MCF 10A (cell line): ENCODE data around the gene ANKK1. TPM values are rescaled to one million over a fixed set of nuclear protein-coding genes. Genes with fewer than 3 reads are reported as not detected.

Experiments used
- BruUV-seq: library from RNA; stranded (reverse); fragments of 400-500 nt; replicated peaks from 2 replicates; lab custom pipeline; 2021; lab: Mats Ljungman, UMichigan
- CTCF ChIA-PET: fragments of 300-600 bp; sonication (Branson Sonifier 250); formaldehyde crosslinking; extraction: SDS; loops from one replicate; lab custom pipeline; 2021; ENCODE audit warnings: antibody characterized with exemption, inconsistent platforms; lab: Yijun Ruan, JAX
- POLR2A ChIA-PET: fragments of 300-600, 350-650 bp; sonication (Branson Sonifier 250); formaldehyde crosslinking; extraction: SDS; loops from one replicate; lab custom pipeline; 2020; ENCODE audit warnings: antibody characterized with exemption, inconsistent platforms; lab: Yijun Ruan, JAX
- DNase-seq: peaks from one replicate; pipeline ENCODE4 v3.0.0-alpha.2; 2018; ENCODE audit not compliant: unreplicated experiment
- H3K27ac Mint-ChIP-seq: one replicate; pipeline ENCODE4 v1.8.0; 2022; ENCODE audit warnings: mild to moderate bottlenecking, low read depth, mixed read lengths; ENCODE audit not compliant: unreplicated experiment
- H3K27me3 Mint-ChIP-seq: one replicate; pipeline ENCODE4 v1.8.0; 2022; ENCODE audit warnings: mixed read lengths; ENCODE audit not compliant: insufficient read depth, unreplicated experiment
- H3K36me3 Mint-ChIP-seq: one replicate; pipeline ENCODE4 v1.8.0; 2022; ENCODE audit warnings: mild to moderate bottlenecking, moderate library complexity, mixed read lengths; ENCODE audit not compliant: insufficient read depth, unreplicated experiment
- H3K4me1 Mint-ChIP-seq: one replicate; pipeline ENCODE4 v1.8.0; 2022; ENCODE audit warnings: mixed read lengths; ENCODE audit not compliant: insufficient read depth, unreplicated experiment
- H3K4me3 Mint-ChIP-seq: one replicate; pipeline ENCODE4 v1.8.0; 2022; ENCODE audit warnings: mild to moderate bottlenecking, moderate library complexity, mixed read lengths; ENCODE audit not compliant: unreplicated experiment
- H3K9me3 Mint-ChIP-seq: one replicate; pipeline ENCODE4 v1.8.0; 2022; ENCODE audit warnings: mixed read lengths; ENCODE audit not compliant: unreplicated experiment
- intact Hi-C: fragments of 100-400 bp; cut with micrococcal nuclease; formaldehyde crosslinking; loops from 2 replicates; pipeline ENCODE4 v1.14.1; 2022
- total RNA-seq: library from RNA; stranded (reverse); gene quantifications from 2 replicates; pipeline ENCODE4 v1.2.3, GENCODE V29; 2022
- TF ChIP-seq, protein P1 (sequence below): fragments of 200-600 bp; IDR thresholded peaks from one replicate; pipeline ENCODE4 v1.8.0; 2022; ENCODE audit warnings: antibody characterized with exemption, mild to moderate bottlenecking; ENCODE audit not compliant: unreplicated experiment

ANKK1 gene
- total RNA-seq, 1 experiment from 2014 or later = 0.47 TPM

GRCh38 chr11:113384551-113384950 is 3.0 kb upstream of the ANKK1 start:
- H3K27me3 Mint-ChIP-seq = no peaks in the 10 kb centered on the region
- CTCF ChIA-PET = interaction anchor here (0.7 to 1.1 kb wide), 2 partner anchors 10 to 148 kb away, joined by 3 to 8 read pairs; no protein-coding TSS in a partner anchor
- TF ChIP-seq, protein P1, sequence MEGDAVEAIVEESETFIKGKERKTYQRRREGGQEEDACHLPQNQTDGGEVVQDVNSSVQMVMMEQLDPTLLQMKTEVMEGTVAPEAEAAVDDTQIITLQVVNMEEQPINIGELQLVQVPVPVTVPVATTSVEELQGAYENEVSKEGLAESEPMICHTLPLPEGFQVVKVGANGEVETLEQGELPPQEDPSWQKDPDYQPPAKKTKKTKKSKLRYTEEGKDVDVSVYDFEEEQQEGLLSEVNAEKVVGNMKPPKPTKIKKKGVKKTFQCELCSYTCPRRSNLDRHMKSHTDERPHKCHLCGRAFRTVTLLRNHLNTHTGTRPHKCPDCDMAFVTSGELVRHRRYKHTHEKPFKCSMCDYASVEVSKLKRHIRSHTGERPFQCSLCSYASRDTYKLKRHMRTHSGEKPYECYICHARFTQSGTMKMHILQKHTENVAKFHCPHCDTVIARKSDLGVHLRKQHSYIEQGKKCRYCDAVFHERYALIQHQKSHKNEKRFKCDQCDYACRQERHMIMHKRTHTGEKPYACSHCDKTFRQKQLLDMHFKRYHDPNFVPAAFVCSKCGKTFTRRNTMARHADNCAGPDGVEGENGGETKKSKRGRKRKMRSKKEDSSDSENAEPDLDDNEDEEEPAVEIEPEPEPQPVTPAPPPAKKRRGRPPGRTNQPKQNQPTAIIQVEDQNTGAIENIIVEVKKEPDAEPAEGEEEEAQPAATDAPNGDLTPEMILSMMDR = no peak
- POLR2A ChIA-PET = interaction anchor here (0.6 to 3.8 kb wide), 16 partner anchors 9 to 1100 kb away, joined by 3 to 27 read pairs (median 3); partner anchors contain the start of gene TTC12
- no peaks in the 10 kb centered on the region for H3K36me3 Mint-ChIP-seq
- intact Hi-C loops = loop anchor here (1.0 to 5.0 kb wide), 3 partner anchors 17 to 67 kb away; no protein-coding TSS in a partner anchor
- peak; percentile 98 for DNase-seq
- BruUV-seq = no TSS peak
- H3K4me3 Mint-ChIP-seq = no peak overlapping the region
- peaks cover 20% of the 10 kb centered on the region for H3K4me1 Mint-ChIP-seq
- peak overlapping the region; percentile 93 for H3K27ac Mint-ChIP-seq
- H3K9me3 Mint-ChIP-seq = no peaks in the 10 kb centered on the region

GRCh38 chr11:113385749-113386148 is 1.8 kb upstream of the ANKK1 start:
- TF ChIP-seq, protein P1 = no peak
- no peaks in the 10 kb centered on the region for H3K27me3 Mint-ChIP-seq
- no TSS peak for BruUV-seq
- POLR2A ChIA-PET = interaction anchor here (0.7 to 3.8 kb wide), 4 partner anchors 10 to 16 kb away, joined by 3 to 18 read pairs (median 6); no protein-coding TSS in a partner anchor
- CTCF ChIA-PET = no interaction called here
- peak overlapping the region; percentile 93 for H3K27ac Mint-ChIP-seq
- no peak for DNase-seq
- peaks cover 20% of the 10 kb centered on the region for H3K4me1 Mint-ChIP-seq
- no peaks in the 10 kb centered on the region for H3K36me3 Mint-ChIP-seq
- H3K9me3 Mint-ChIP-seq = no peaks in the 10 kb centered on the region
- no peak overlapping the region for H3K4me3 Mint-ChIP-seq
- intact Hi-C loops = no loop called here

GRCh38 chr11:113386866-113387265 is 713 bp upstream of the ANKK1 start:
- ChIA-PET CTCF (no interaction called here), POLR2A (interaction anchor here (1.1 to 3.8 kb wide), 3 partner anchors 9 to 62 kb away, joined by 3 to 18 read pairs (median 4); no protein-coding TSS in a partner anchor)
- no peaks in the 10 kb centered on the region for H3K36me3 Mint-ChIP-seq
- no peaks in the 10 kb centered on the region for H3K27me3 Mint-ChIP-seq
- no peaks in the 10 kb centered on the region for H3K9me3 Mint-ChIP-seq
- no peak overlapping the region for H3K4me3 Mint-ChIP-seq
- intact Hi-C loops = no loop called here
- BruUV-seq = no TSS peak
- TF ChIP-seq, protein P1 = no peak
- H3K4me1 Mint-ChIP-seq = peaks cover 20% of the 10 kb centered on the region
- no peak overlapping the region for H3K27ac Mint-ChIP-seq
- DNase-seq = no peak

DNA sequence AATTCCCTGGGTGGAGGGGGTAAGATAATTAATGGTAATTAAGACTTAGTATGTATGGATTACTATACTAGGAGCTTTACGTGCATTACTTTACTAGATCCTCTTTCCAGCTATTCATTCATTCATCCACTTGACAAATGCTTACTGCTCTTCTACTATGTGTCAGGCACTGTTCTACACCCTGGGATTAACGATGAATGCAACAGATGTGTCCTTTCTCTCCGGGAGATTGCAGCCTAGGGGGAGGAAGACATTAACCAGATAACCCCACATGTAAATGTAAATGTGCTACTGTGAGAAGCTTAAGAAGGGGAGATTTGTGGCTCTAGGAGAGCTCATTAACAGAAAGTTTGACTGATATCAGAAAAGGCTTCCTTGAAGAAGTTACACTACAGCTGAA is 1.7 kb downstream of the ANKK1 start:
- POLR2A ChIA-PET = interaction anchor here (0.7 to 1.3 kb wide), 2 partner anchors 12 to 24 kb away, joined by 4 read pairs; no protein-coding TSS in a partner anchor
- TF ChIP-seq, protein P1 = no peak
- no peak for DNase-seq
- CTCF ChIA-PET = no interaction called here
- no peak overlapping the region for H3K27ac Mint-ChIP-seq
- H3K4me3 Mint-ChIP-seq = no peak overlapping the region
- intact Hi-C loops = no loop called here
- BruUV-seq = no TSS peak
- no peaks in the 10 kb centered on the region for H3K36me3 Mint-ChIP-seq
- H3K4me1 Mint-ChIP-seq = peaks cover 25% of the 10 kb centered on the region
- H3K27me3 Mint-ChIP-seq = no peaks in the 10 kb centered on the region
- H3K9me3 Mint-ChIP-seq = no peaks in the 10 kb centered on the region
